ENCODE measurements around the gene NAT8L.
"Not testable (repeated sequence)": the region's sequence is repeated elsewhere in the genome, so short reads cannot be mapped to it uniquely, and the experiment has no call there.

NAT8L gene, protein sequence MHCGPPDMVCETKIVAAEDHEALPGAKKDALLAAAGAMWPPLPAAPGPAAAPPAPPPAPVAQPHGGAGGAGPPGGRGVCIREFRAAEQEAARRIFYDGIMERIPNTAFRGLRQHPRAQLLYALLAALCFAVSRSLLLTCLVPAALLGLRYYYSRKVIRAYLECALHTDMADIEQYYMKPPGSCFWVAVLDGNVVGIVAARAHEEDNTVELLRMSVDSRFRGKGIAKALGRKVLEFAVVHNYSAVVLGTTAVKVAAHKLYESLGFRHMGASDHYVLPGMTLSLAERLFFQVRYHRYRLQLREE

DNA sequence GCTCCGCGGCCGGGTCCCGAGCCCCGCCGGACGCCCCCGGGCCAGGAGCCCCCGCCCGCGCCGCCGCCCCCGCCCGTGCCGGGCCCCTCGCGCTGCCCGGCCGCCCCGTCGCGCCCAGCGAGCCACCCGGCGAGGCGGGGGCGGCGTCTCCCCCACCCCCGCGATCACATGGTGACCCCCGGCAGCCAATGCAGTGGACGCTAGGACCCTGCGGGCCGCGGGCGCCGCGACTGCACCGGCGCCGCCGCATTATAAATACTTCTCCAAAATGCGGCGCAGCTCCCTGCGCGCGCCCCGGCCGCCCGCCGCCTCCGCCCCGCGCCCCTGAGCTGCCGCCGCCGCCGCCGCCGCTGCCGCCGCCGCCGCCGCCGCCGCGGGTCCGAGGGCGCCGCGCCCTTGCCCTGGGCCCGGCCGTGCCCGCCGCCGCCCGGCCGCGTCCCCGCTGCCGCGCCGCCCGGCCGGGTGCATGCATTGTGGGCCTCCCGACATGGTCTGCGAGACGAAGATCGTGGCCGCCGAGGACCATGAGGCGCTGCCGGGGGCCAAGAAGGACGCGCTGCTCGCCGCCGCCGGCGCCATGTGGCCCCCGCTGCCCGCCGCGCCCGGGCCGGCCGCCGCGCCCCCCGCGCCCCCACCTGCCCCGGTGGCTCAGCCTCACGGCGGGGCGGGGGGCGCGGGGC lies at the start of gene NAT8L:
Gene NAT8L, plus strand, starts transcription at position 282 of the 680 bp plus-strand sequence. Its CDS starts 185 bp downstream, at position 467.
- DNase-seq (ENCODE audit: extremely low read depth, low read depth): no peak
- TF ChIP-seq, protein P1, sequence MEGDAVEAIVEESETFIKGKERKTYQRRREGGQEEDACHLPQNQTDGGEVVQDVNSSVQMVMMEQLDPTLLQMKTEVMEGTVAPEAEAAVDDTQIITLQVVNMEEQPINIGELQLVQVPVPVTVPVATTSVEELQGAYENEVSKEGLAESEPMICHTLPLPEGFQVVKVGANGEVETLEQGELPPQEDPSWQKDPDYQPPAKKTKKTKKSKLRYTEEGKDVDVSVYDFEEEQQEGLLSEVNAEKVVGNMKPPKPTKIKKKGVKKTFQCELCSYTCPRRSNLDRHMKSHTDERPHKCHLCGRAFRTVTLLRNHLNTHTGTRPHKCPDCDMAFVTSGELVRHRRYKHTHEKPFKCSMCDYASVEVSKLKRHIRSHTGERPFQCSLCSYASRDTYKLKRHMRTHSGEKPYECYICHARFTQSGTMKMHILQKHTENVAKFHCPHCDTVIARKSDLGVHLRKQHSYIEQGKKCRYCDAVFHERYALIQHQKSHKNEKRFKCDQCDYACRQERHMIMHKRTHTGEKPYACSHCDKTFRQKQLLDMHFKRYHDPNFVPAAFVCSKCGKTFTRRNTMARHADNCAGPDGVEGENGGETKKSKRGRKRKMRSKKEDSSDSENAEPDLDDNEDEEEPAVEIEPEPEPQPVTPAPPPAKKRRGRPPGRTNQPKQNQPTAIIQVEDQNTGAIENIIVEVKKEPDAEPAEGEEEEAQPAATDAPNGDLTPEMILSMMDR (IDR thresholded peaks at IDR 0.05; ENCODE audit: low read depth, low read length, missing control alignments): no peak

DNA sequence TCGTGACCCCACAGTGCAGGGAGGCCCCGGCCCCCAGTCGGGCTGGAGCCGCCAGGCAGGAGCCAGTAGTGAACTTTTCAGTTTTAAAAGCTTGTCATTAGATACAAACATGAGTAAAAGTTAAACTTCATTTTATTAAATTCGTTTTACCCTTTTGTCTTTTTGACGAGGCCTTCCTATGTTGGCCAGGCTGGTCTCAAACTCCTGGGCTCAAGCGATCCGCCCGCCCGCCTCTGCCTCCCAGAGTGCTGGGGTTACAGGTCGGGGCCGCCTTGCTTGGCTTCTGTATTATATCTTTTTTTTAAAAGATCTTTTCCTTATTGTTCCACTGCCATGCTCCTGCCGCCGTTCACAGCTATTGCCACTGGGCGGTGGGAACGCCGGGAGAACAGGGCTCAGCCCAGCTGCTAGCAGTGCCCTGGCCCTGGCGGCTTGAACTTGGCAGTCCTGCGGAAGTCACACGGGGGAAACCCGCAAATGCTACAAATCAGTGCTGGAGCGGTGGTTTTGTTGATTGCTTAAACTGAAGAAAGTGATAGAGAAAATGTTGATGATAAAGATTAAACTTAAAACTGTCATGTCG lies 49.4 kb upstream of the NAT8L start:
- TF ChIP-seq, protein P1 (IDR thresholded peaks at IDR 0.05; ENCODE audit: low read depth, low read length, missing control alignments): peak; percentile 8
- H3K4me3 ChIP-seq (replicated peaks; ENCODE audit: low read depth, low read length): peak overlapping the region; percentile 78
- DNase-seq (ENCODE audit: extremely low read depth, low read depth): peak; percentile 10

More for the DNA sequence above, at the start of gene NAT8L:
- H3K4me3 ChIP-seq (replicated peaks; ENCODE audit: low read depth, low read length): no peak within 1 kb of the TSS; the same call in 1 of the 2 replicates

DNA sequence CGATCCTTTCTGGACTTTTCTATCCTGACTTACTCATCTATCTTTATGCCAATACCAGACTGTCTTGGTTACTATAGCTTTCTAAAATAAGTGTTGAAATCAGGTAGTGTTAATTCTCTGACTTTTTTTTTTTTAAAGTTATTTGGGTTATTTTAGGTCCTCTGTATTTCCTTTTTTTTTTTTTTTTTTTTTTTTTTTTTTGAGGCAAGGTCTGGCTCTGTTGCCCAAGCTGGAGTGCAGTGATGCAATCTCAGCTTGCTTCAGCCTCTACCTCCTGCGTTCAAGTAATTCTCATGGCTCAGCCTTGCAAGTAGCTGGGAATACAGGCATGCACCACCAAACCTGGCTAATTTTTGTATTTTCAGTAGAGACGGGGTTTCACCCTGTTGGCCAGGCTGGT lies 47.5 kb upstream of the NAT8L start:
- H3K4me3 ChIP-seq (replicated peaks; ENCODE audit: low read depth, low read length): no peak overlapping the region
- TF ChIP-seq, protein P1 (IDR thresholded peaks at IDR 0.05; ENCODE audit: low read depth, low read length, missing control alignments): no peak
- DNase-seq (ENCODE audit: extremely low read depth, low read depth): no peak

DNA sequence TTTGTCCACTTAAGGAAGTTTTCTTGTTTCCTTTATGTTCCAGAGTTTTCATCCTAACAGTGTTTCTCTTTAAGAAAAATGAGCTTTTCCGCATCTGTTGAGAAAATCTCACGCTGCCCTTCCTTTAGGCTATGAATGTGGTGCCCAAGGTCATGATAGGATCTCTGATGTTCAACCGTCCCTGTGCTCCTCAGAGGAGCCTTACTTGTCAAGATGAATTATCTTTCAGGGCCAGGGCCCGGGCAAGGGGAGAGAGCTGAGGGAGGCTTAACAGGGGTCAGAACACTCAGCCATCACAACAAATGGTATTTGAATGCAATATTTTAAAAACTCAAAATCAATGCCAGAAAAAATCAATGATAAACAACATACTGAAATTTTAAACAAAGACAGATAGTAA lies 44.1 kb upstream of the NAT8L start:
- TF ChIP-seq, protein P1 (IDR thresholded peaks at IDR 0.05; ENCODE audit: low read depth, low read length, missing control alignments): no peak
- DNase-seq (ENCODE audit: extremely low read depth, low read depth): no peak
- H3K4me3 ChIP-seq (replicated peaks; ENCODE audit: low read depth, low read length): no peak overlapping the region

- H3K4me3 ChIP-seq (replicated peaks; ENCODE audit: low read depth, low read length); DNase-seq (ENCODE audit: extremely low read depth, low read depth): not testable (repeated sequence)
Observed at GRCh38 chr4:2021358-2022018, 37.6 kb upstream of the NAT8L start.

- DNase-seq (ENCODE audit: extremely low read depth, low read depth): no peak
- TF ChIP-seq, protein P1 (IDR thresholded peaks at IDR 0.05; ENCODE audit: low read depth, low read length, missing control alignments): no peak
- no peak overlapping the region for H3K4me3 ChIP-seq (replicated peaks; ENCODE audit: low read depth, low read length)
Observed at GRCh38 chr4:2024683-2025082, 34.4 kb upstream of the NAT8L start.

- TF ChIP-seq, protein P1 (IDR thresholded peaks at IDR 0.05; ENCODE audit: low read depth, low read length, missing control alignments): no peak
- no peak overlapping the region for H3K4me3 ChIP-seq (replicated peaks; ENCODE audit: low read depth, low read length)
- no peak for DNase-seq (ENCODE audit: extremely low read depth, low read depth)
Observed at GRCh38 chr4:2025817-2026216, 33.3 kb upstream of the NAT8L start.

DNA sequence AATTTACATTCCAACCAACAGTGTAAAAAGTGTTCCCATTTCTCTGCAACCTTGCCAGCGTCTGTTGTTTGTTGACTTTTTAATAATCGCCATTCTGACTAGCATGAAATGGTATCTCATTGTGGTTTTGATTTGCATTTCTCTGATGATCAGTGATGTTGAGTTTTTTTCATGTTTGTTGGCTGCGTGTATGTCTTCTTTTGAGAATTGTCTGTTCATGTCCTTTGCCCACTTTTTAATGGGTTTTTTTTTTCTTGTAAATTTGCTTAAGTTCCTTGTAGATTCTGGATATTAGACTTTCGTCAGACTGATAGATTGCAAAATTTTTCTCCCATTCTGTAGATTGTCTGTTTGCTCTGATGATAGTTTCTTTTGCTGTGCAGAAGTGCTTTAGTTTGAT lies 32.0 kb upstream of the NAT8L start:
- DNase-seq (ENCODE audit: extremely low read depth, low read depth); H3K4me3 ChIP-seq (replicated peaks; ENCODE audit: low read depth, low read length): not testable (repeated sequence)

DNA sequence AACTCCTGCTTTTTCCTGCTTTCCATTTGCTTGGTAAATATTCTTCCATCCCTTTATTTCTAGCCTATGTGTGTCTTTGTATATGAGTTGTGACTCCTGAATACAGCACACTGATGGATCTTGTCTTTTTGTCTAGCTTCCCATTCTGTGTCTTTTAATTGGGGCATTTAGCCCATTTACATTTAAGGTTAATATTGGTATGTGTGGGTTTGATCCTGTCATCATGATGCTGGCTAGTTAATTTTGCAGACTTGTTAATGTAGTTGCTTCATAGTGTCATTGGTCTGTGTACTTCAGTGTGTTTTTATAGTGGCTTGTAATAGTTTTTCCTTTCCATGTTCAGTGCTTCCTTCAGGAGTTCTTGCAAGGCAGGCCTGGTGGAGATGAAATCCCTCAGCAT lies 28.0 kb upstream of the NAT8L start:
- DNase-seq (ENCODE audit: extremely low read depth, low read depth); H3K4me3 ChIP-seq (replicated peaks; ENCODE audit: low read depth, low read length): not testable (repeated sequence)

Data from HFF-Myc (cell line).